22Rv1 (cell line): Measurements from ENCODE around the gene IMPA2.

Experiments
- CTCF ChIP-seq: fragments of 450-650 bp; IDR thresholded peaks from 2 replicates; pipeline ENCODE4 v1.5.1; 2017; ENCODE audit warnings: mild to moderate bottlenecking
- ZFX ChIP-seq: fragments of 450-650 bp; IDR thresholded peaks from 2 replicates; pipeline ENCODE4 v1.6.1; 2017; ENCODE audit warnings: antibody characterized with exemption, borderline replicate concordance

GRCh38 chr18:12043811-12044210, 62.5 kb downstream of the IMPA2 start:
- TF ChIP-seq CTCF = no peak
- no peak for TF ChIP-seq ZFX
